Suppressor macrophage treated with lipopolysaccharide for 4 hours (primary cell): Measurements from ENCODE around the gene GDAP1L1.
A peak's percentile ranks its signal among the peaks of the same experiment; 100 is the strongest.

Experiments
- DNase-seq: peaks from one replicate; pipeline ENCODE4 v3.0.0-alpha.2; 2020

The GDAP1L1 gene

GRCh38 chr20:44247131-44247571 is at the start of gene GDAP1L1:
TSS of gene GDAP1L1 (plus strand) at chr20:44247308. CDS start at chr20:44247335, 27 bp downstream.
- DNase-seq = no peak

GRCh38 chr20:44198872-44199271 is 48.2 kb upstream of the GDAP1L1 start:
- DNase-seq = no peak

- DNase-seq = no peak
Measured at GRCh38 chr20:44199877-44200276, 47.2 kb upstream of the GDAP1L1 start.

GRCh38 chr20:44200371-44200770 is 46.7 kb upstream of the GDAP1L1 start:
- DNase-seq = no peak

- DNase-seq = no peak
Measured at GRCh38 chr20:44200983-44201382, 46.1 kb upstream of the GDAP1L1 start.

- no peak for DNase-seq
Measured at GRCh38 chr20:44203161-44203560, 43.9 kb upstream of the GDAP1L1 start.

- peak; percentile 61 for DNase-seq
Measured at GRCh38 chr20:44204156-44204831, 42.8 kb upstream of the GDAP1L1 start.

- no peak for DNase-seq
Measured at GRCh38 chr20:44204832-44205215, 42.3 kb upstream of the GDAP1L1 start.

GRCh38 chr20:44206132-44206531 is 41.0 kb upstream of the GDAP1L1 start:
- no peak for DNase-seq

- DNase-seq = peak; percentile 79
Measured at GRCh38 chr20:44207126-44207723, 39.9 kb upstream of the GDAP1L1 start.

- no peak for DNase-seq
Measured at GRCh38 chr20:44208165-44208564, 38.9 kb upstream of the GDAP1L1 start.

GRCh38 chr20:44208770-44209169 is 38.3 kb upstream of the GDAP1L1 start:
- DNase-seq = peak; percentile 32

GRCh38 chr20:44209686-44210405 is 37.3 kb upstream of the GDAP1L1 start:
- DNase-seq = peak; percentile 56

- peak; percentile 99 for DNase-seq
Measured at GRCh38 chr20:44210406-44211176, 36.5 kb upstream of the GDAP1L1 start, which contains the start of gene OSER1. TSS of gene OSER1 (minus strand) at chr20:44210771. CDS start at chr20:44206957, 3,814 bp downstream.

- no peak for DNase-seq
Measured at GRCh38 chr20:44211177-44212039, 35.7 kb upstream of the GDAP1L1 start.

GRCh38 chr20:44212792-44213191 is 34.3 kb upstream of the GDAP1L1 start:
- no peak for DNase-seq

GRCh38 chr20:44215125-44215524 is 32.0 kb upstream of the GDAP1L1 start:
- DNase-seq = peak; percentile 72

- peak; percentile 82 for DNase-seq
Measured at GRCh38 chr20:44217342-44218092, 29.6 kb upstream of the GDAP1L1 start.

GRCh38 chr20:44218446-44218845 is 28.7 kb upstream of the GDAP1L1 start:
- DNase-seq = no peak

GRCh38 chr20:44219170-44219730 is 27.9 kb upstream of the GDAP1L1 start:
- DNase-seq = no peak

- DNase-seq = no peak
Measured at GRCh38 chr20:44219791-44220190, 27.3 kb upstream of the GDAP1L1 start.
